GM12874 (cell line): ENCODE results near the gene ZNF789.

Experiments used
- CTCF ChIP-seq: IDR thresholded peaks from 2 replicates; pipeline ENCODE4 v1.5.1; 2011; ENCODE audit warnings: low read depth, mild to moderate bottlenecking, control low read depth, low read length, moderate library complexity; ENCODE audit not compliant: insufficient read depth

The ZNF789 gene

GRCh38 chr7:99460651-99461050 is 12.0 kb upstream of the ZNF789 start:
- no peak for TF ChIP-seq CTCF

GRCh38 chr7:99461221-99461620 is 11.5 kb upstream of the ZNF789 start:
- no peak for TF ChIP-seq CTCF

- TF ChIP-seq CTCF = no peak
Observed at GRCh38 chr7:99465421-99465768, 7.3 kb upstream of the ZNF789 start.

- no peak for TF ChIP-seq CTCF
Observed at GRCh38 chr7:99468336-99468918, 4.3 kb upstream of the ZNF789 start.

GRCh38 chr7:99469381-99470065 is 3.2 kb upstream of the ZNF789 start:
- no peak for TF ChIP-seq CTCF

GRCh38 chr7:99473315-99473596 is 566 bp downstream of the ZNF789 start:
- TF ChIP-seq CTCF = no peak

- no peak for TF ChIP-seq CTCF
Observed at GRCh38 chr7:99476107-99476506, 3.4 kb downstream of the ZNF789 start.
